ENCODE data around the gene HOXA6.

Gene HOXA6

DNA sequence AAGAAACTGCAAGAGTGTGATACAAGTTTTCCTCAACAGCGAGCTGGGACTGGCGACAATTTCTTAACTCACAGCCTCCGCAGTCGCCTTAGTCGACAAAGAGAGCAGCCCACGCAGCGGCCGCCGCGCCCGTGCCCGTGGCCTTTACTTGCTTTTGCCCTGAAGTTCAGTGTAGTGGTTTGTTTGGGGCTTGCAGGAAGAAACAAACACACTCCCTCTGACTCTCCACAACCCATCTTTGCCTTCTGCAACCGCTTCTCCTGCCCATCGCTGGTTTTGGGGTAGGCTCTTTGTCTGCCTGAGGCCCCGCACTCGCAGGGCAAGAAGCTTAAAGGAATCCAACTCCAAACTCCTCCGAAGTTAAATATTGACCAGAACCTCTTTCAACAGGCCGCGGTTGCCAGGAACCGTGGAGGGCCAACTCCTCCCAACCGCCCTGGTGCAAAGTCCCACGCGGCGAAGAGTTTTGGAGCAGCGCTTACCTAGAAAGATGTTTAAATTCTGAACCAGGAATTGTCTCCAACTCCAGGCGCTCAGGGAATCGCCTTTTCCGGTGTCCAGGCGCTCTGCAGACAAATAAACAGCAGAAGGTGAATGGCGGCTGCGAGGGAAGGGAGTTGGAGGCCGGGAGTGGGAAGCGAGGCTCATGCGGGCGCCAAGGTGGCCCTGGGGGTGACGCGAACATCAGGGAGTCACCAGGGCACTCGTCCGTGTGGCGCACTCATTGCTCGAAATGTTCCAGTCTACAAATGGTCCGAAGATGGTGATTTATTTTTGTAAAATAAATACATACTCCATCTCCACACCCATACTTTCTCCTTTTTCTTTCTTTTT, 25.3 kb downstream of the HOXA6 start:
- DNase-seq (ENCODE audit: low spot score) = no peak

DNA sequence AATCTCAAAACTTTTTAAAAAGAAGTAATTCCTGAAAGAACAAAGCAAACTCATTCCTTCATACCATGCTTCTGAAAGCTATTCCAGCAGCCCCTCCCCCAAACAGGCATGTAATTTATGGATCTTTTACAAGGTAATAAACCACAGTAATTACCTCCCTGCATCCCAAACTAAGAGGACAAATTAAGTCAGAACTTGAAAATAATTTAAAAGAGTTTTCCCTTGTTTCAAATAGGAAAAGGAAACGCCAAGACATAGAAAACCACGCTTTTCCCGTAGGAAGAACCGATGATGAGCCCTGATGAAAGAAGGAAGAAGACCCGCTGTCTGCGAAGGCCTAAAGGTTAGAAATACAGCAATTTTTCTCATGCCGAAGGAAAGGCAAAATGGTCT, 25.9 kb downstream of the HOXA6 start:
- no peak for DNase-seq (ENCODE audit: low spot score)

DNA sequence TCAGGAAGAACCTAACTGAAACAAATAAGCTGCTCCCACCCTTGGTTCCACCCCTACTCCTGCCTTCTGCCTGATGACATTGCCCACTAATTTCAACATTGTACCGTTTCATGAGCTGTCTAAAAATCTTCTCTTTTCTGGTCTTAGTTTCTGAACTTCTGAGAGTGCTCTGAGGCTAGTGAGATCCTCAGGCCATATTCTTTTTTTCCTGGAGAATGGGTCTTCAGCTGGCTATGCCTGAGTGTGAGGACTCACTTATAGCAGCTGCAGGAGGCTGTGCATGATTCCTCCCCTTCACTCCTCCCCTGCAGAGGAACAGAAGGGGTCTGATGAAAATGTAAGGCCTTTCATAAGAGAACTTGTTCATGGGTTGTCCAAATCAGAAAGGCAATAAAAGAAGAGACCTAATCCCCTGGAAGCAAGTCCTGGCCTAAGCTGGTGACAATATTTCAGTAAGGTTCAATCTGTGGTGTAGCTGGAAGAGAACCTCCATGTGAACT, 28.1 kb downstream of the HOXA6 start:
- no peak for DNase-seq (ENCODE audit: low spot score)

DNA sequence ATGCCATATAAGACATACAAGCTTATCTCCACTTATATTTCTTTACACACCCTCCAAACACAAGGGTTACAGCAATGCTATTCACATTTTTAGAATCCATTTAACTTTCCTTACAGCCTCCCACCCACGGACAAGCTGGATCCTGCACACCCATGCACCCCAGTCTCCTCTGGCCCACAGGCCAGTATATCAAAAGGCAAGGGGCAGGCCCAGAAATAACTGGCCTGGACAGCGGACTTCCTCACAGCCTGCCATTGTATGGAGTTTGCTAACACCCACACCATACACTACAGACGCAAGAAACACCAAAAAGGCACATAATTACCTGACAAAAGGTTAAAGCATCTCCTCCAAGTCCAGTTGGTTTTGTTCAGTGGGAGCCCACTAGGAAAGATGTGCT, 29.0 kb downstream of the HOXA6 start:
- no peak for DNase-seq (ENCODE audit: low spot score)

DNA sequence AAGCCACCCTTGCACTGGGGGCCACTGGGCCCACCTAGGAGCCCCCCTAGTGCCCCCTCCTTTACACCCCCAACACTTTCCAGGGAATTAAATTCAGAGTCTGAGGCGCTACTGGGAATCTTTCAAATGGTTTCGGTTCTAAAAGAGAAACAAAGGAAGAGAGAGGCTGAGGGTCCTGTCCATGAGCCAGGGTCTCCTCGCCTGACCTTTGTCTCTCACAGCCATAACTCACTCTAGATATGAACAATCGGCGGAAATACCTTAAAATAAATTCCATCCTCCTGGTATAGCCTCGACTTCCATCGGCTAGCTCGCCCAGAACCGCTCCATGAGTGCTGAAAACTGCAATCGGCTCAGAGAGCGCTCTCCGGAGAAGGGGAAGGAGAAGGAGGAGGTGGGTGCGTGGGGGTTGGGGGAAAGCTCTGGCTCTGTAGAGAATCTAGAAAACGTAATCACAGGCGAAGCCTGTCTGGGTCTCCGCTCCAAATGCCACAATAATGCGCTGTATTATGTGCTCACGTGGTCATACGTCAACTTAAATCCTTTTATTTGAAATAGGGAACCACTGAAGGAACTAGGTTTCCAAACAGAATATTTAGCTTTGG, 29.6 kb downstream of the HOXA6 start:
- DNase-seq (ENCODE audit: low spot score) = no peak

DNA sequence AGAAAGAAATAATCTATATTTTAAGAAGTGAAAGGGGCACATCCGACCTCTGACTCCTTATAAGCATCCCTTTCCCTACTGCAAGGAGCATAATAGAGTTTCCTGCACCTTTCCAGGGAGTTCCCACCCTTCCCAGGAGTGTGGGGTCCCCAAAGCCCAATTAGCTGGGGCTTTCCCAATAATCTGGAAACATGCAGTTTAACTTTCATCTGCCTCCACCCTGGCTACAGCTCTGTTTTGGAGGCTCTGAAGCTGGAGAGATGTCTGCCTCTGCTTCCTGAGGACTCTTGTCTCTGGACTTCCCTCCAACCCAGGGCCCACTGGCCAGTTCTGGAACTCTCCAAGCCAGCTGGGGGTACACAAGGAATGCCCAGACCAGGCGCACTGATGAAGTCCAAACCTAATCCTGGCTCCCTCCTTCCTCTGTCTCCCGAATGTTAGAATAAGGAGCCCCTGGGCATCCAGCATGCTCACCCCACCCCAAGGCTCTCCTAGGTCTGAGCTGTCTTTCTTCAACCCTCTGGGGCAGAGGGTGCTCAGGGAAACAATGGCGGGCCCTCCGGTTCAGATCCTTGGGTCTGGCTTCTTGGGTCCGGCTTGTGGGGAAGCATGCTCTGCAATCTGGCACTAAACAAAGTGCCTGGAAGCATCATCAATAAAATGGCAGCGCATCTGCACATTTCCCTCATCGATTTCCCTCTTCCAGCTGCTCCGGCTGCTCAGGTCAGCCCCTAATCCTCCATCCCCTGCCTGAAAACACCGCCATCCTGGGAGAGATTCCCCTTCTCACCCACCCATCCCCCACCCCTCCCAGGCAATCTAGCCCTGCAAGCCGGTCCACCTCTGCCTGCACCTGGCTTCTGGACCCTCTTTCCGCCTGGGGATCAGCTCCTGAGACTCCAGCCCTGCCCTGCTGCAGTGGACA, 30.4 kb downstream of the HOXA6 start:
- DNase-seq (ENCODE audit: low spot score) = no peak

DNA sequence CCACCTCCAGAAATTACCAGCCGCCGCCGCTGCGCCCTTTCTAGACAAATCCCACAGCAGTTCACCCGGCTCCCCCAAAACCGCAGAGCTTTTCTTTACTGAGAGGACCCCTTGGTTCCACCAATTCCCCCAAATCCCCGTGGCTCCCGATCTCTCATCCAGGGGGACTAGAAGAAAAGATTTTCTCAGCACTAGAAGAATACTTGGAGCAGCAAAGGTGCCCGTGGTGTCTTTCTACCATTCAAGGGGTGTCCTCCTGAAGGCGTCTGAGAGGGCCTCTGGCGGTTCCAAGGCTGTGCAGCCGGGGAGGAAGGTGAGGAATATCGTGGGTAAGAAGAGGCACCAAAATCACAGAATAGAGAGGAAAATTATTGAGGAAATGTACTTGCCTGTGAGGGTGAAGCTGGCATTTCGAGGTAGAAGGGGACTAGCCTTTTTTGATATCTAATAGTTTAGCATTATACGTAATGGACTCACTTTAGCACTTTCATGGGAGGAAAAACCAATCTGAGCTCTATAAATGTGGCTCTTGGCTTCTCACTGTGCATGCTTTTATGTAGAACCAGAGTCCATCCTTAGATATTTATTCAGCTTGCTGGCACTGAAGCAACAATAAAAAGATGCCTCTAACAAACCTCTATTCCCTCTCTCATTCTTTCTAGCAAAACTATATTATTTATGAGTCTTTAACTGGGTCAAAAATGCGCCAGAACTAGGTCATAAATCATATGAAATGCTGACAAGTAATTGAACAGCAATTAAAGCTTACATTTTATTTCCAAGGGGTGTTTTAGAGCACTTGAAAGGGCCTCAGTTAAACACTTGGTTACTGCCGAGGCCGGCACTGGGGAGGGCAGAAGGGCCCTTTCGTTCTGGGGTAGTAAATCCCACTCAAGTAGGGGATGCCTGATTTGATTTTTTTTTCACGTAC, 31.3 kb downstream of the HOXA6 start:
- no peak for DNase-seq (ENCODE audit: low spot score)

DNA sequence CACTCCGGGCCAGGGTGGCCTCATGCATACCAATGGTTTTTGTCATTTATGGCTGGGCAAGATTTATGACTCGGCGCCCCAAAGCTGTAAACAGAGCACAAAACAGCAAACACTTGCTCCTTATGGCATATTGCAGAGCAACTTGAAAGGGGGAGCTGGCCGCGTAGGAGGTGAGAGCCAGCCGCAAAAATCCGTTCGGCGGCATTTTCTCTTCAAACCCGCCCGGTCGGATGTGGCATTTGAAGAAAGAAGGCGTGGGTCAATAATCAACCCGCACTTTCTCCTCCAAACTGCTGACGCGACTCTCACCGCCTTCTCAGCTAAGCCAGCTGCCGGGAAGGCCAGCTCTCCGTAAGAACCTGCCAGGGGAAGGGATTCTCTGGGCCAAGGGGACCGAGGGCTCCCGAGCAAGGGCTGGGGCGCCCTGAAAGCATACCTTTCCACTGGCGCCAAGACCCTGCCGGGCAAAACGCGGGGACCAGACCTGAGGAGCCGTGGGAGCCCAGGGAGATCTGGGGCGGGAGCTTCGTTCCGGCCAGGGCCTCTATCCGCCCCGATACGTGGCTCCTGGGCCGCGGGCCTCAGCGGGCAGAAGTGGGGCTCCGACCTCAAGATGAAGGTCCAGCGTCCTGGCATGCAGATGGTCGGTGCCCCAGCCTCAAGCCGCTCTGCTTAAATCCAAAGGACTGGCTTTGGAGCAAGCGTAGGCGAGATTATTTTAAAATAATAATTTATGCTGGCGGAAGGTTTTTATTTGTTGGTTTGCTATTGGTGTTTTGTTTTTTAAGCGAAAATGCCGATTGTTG, 32.1 kb downstream of the HOXA6 start:
- DNase-seq (ENCODE audit: low spot score) = no peak

DNA sequence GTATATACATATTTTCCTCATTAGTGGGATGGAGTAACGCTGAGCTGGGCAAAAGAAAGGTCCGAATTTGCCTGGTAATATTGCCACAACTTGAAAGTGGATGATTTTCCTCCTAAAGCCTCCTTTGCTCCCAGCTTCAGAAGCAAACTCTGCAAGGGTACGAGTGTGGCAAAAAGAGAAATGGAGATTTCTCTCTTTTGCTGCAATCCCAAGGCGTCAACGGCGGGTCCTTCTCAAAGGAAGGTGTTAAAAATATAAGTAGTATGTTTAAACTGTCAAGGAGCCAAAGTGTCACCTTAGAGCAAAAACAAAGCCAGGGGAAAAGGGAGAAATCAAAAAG, 32.7 kb downstream of the HOXA6 start:
- no peak for DNase-seq (ENCODE audit: low spot score)

DNA sequence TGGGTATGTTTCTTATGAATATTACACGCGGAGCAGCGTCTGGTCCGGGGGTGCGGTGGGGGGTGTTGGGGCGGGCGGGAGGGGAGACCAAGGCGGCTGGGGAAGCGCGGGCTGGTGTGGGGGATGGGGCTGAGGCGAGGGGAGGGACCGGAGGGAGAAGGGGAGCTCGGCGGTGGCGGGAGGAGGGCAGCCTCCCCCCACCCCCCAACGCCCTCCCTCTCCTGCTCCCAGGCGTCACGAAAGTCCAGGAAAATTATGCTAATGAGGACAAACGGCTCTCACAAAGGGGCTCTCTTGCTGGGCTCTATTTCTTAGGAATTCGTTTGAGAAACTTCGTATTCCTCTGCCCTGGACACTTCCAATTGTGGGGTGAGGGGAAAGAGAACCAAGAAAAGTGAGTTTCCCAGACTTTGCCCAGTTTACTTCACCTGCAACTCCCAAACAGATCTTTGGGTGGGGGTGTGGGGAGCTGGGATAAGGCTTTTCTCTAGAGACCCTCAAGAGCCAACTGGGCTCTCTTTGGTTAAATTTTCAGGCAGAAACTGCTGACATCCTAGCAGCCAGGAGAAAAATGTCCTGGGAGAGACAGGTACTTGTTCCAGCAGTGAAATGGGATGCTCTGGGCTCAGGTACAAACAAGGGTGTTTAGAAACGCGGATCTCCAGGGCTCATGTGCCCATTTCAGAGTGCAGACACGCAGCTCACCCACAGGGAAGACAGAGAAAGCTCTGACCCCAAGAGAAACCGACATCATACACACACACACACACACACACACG, 33.4 kb downstream of the HOXA6 start:
- peak; percentile 59 for DNase-seq (ENCODE audit: low spot score)

DNA sequence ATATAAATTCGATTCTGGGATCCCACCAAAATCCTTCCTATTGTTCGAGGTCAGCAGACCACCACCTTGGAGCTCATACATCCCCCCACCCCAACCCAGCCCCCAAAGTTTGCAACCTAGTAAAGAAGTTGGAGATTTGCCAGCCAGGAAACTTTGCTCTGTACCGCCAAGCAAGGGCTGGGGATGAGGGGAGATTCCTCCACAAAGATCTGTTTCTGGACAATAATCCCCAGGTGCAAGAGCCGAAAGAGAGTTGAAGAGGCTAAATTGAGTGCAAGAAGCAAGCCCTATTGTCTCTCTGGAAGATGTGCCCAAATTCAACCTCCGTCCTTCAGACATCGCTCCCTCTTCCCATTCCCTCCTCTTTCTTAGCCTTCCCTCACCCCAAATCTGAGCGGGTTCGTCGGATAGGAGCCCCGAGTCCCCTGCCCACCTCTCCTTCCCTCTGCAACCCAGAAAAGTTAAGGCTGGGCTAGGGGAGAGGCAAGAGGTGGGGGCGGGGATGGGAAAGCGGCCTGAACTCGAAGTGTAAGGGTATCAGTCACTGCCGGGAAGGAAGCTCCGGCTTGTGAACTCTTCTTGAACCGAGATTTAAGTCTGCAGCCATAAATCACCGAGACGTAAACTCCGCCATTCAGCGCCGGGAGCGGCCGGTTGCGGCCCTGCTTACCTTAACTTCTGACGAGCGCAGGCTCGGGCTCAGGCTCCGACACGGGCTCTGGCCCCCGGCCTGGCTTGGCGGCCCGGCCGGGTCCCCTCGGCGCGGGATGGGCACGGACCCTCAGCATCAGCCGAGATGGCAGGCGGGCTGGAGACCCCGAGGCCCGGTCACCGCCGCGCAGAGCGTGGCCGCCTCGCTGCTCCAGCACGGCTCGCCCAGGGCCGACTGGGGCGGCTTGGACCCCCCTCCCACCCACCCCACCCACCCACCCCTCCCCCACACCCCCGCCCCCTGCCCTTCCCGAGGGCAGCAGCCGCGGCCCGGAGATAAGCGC, 34.3 kb downstream of the HOXA6 start:
- DNase-seq (ENCODE audit: low spot score) = peak; percentile 38

DNA sequence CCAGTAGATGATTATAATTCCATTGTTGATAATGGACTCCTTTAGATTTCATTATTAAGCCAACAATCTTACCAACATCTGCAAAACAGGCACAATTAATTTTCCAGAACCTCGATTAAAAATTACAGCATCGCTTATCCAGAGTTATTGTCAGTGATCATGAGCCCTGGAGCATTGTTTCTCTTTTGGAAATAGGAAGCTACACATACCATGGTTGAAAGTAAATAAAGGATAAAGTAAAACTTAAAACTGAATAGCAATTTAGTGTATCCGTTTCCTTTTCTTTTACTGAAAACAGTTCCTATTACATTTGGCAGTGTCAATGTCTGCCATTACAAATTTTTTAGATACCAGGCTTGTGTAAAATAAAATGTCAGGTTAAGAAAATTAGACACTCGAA, 35.2 kb downstream of the HOXA6 start:
- DNase-seq (ENCODE audit: low spot score) = no peak

DNA sequence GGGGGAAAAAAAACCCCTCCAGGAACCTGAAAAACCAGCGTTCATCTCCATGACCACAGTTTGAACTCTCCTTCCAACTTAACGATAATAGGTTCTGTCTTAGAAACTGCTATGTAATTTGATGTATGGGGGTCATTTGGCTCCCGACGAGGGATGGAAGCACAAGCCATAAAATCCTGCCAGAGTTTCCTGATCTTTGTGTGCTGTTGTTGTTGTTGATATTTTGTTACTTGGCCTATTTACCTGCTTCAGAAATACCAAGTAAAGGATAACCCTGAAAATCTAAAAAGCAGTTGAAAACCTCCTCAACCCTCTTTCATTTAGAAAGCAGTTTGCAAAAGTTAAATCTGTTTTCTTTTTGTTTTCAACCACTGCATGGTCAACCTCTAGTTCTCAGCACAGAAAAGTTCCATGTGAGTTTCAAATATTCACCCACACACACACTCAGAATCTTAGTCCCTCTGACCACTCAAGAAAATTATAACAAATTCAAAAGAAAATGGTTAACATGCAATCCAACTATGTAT, 35.8 kb downstream of the HOXA6 start:
- no peak for DNase-seq (ENCODE audit: low spot score)

DNA sequence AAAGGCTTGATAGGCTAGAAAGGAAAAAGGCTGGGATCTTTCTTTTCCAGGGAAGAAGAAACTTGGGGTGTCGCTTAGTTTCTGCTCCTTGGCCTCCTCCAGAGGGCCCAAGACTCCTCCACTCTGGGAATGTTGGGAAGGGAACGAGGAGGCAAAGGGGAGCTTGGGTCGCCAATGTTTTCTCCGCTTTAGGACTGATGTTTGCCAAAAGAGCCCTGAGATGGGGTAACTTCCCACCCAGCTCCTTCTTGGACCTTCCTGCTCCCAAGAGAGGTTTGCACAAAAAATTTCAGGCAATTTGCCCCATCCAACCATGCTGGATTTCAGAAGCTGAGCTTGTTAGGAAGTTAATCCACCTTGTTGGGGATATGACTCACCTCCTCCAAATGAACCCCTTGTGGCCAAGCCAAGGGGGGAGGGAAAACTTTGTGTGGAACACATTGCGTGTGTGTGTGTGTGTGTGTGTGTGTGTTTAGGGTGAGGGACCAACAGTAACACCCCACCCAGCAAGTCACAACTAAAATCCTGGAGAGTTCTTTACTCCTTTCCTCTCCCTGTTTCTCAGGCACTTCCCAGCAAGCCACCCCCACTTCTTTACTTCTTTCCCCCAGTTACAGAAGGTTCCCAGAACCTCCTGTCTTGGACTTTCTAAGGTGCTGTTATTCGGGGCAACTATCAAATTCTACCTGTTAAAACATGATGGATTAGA, 36.4 kb downstream of the HOXA6 start:
- DNase-seq (ENCODE audit: low spot score) = no peak

DNA sequence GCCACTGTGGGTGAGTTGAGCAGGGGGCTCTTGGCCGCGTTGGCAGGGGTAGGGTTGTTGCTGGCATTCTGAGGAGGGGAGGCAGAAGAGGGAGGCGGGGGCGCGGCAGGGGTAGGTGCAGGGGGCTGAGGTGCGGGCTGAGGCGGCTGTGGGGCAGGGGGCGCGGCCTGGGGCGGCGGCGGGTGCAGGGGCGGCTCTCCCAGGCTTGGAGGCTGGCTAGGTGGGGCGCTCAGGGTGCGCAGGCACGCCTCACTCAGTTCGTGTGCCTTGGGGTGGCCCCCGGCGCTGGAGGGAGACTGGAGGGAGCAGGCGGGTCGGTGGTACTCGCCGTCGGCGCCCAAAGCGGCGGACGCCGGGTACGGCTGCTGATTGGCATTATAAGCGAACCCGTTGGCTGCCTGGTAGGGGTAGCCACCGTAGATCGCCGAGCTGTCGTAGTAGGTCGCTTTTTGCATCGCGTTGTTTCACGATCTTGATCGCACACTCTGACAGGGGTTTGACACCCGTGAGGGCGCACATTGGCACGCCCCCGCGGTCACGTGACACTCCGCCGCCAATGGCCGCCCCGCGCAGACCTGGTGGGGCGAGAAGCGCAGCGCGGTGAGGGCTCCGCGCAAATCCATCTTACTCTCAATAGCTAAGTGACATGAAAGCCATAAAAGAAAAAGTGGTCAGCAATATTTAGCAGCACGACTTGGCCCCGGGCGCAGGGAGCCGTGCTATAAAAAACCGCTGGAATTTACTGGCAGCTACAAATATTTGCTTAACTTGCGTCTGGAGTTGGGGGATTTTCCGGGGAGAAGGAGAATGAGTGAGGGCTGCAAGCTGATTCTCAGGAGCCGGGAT, 37.2 kb downstream of the HOXA6 start:
- DNase-seq (ENCODE audit: low spot score) = peak; percentile 40

DNA sequence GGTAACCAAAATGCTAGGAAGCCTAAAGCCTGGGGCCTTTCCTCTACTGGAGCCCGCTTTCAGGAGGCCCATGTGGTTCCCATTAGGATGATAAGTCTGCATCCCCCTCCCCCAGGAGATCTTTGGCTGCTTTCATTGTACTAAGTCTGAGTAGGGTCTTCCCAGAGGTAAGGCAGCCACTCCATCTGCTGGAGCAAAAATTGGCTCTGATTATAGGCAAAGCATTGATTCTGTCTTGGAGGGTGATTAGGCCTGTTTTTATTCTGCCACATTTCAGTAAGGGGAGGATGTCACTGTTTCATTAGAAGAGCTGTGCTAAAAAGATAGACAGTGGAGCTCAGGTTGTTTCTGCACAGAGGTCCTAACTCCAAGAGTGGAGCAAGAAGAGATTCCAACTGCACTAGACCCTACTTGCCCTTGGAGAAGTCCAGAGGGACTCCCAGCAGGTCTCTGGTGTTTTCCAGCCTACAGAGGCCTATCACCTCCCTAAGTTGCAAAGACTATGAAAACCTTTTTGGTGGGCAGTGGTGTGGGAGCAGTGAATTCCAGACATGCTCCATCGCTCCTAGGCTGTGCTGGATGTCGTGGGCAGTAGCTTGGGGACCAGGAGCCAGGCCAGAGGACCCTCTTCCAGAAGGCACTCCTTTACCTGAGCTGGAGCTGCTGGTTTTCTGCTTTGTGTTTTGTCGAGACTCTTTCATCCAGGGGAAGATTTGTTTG, 37.9 kb downstream of the HOXA6 start:
- DNase-seq (ENCODE audit: low spot score) = no peak
